ENCODE measurements around the gene ZYG11A. TPM values are rescaled to one million over a fixed set of nuclear protein-coding genes. Genes with fewer than 3 reads are reported as not detected.
A peak's percentile ranks its signal among the peaks of the same experiment; 100 is the strongest.

ZYG11A gene
- total and polyA plus RNA-seq, 4 donors: 0.38 to 1.8 (median 0.76) TPM

DNA sequence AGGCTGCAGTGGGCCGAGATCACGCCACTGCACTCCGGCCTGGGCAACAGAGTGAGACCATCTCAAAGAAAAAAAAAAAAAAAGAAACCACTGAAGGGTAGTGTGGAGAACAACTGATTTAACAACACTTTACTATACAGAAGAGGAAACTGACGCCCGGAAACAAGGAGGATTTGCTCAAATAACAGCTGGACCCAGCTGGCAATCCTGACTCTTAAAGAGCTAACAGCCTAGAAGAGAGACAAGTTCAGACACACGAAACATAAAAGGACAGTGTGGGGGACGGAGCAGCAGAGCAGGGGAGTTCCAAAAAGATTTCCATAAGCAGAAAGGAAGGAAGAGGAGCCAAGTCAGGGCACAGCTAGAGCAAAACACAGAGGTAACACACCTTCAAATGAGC lies 74.6 kb downstream of the ZYG11A start:
- peaks cover 21 to 72% (median 61%) of the 10 kb centered on the region in 4 donors for H3K4me1 ChIP-seq (ENCODE audit: control insufficient read depth in 4 of 4, insufficient read depth in 4 of 4, low read length in 3 of 4)
- 87% methylated on average over 7 of the region's 7 CpGs for WGBS

DNA sequence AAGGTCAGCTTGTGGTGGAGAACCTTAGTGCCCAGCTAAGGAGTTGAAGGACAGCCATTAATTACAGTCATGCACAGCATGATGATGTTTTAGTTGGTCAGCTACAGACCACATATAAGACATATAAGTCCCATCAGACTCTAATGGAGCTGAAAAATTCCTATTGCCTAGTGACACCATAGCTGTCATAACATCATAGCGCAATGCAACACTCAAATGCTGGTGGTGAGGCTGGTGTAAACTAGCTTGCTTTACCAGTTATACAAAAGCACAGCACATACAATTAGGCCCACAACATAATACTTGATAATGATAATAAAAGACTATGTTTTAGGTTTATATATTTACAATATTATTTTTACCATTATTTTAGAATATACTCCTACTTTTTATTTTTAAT lies 75.0 kb downstream of the ZYG11A start:
- no peak for TF ChIP-seq RXRA (IDR thresholded peaks at IDR 0.05)
- TF ChIP-seq, protein P1, sequence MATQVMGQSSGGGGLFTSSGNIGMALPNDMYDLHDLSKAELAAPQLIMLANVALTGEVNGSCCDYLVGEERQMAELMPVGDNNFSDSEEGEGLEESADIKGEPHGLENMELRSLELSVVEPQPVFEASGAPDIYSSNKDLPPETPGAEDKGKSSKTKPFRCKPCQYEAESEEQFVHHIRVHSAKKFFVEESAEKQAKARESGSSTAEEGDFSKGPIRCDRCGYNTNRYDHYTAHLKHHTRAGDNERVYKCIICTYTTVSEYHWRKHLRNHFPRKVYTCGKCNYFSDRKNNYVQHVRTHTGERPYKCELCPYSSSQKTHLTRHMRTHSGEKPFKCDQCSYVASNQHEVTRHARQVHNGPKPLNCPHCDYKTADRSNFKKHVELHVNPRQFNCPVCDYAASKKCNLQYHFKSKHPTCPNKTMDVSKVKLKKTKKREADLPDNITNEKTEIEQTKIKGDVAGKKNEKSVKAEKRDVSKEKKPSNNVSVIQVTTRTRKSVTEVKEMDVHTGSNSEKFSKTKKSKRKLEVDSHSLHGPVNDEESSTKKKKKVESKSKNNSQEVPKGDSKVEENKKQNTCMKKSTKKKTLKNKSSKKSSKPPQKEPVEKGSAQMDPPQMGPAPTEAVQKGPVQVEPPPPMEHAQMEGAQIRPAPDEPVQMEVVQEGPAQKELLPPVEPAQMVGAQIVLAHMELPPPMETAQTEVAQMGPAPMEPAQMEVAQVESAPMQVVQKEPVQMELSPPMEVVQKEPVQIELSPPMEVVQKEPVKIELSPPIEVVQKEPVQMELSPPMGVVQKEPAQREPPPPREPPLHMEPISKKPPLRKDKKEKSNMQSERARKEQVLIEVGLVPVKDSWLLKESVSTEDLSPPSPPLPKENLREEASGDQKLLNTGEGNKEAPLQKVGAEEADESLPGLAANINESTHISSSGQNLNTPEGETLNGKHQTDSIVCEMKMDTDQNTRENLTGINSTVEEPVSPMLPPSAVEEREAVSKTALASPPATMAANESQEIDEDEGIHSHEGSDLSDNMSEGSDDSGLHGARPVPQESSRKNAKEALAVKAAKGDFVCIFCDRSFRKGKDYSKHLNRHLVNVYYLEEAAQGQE (IDR thresholded peaks at IDR 0.05): no peak
- TF ChIP-seq NR2F2 (IDR thresholded peaks at IDR 0.05): no peak

More for the DNA sequence above, 74.6 kb downstream of the ZYG11A start:
- TF ChIP-seq RXRA (IDR thresholded peaks at IDR 0.05) (no peak), EGR1 (IDR thresholded peaks at IDR 0.05; ENCODE audit: low read depth in 2 of 2) (no peak), FOXA2 (IDR thresholded peaks at IDR 0.05) (no peak), HNF4G (IDR thresholded peaks at IDR 0.05) (no peak), HNF4A (conservative IDR thresholded peaks at IDR 0.05) (no peak), YY1 (IDR thresholded peaks at IDR 0.05) (no peak), NR2F2 (IDR thresholded peaks at IDR 0.05) (no peak), SP1 (IDR thresholded peaks at IDR 0.05) (no peak), FOXA1 (IDR thresholded peaks at IDR 0.05) (no peak), RAD21 (IDR thresholded peaks at IDR 0.05) (no peak), GABPA (IDR thresholded peaks at IDR 0.05 in 1 of 2, conservative IDR thresholded peaks at IDR 0.05 in 1 of 2) (no peak)
- TF ChIP-seq, protein P2, sequence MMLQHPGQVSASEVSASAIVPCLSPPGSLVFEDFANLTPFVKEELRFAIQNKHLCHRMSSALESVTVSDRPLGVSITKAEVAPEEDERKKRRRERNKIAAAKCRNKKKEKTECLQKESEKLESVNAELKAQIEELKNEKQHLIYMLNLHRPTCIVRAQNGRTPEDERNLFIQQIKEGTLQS (IDR thresholded peaks at IDR 0.05): no peak
- TF ChIP-seq, protein P1 (IDR thresholded peaks at IDR 0.05): no peak
- no peaks in the 10 kb centered on the region for H3K27me3 ChIP-seq (ENCODE audit: control insufficient read depth in 4 of 4, insufficient read depth in 4 of 4, low read length in 3 of 4)
- no peak for DNase-seq (ENCODE audit: low spot score)
- no peaks in the 10 kb centered on the region for H3K9me3 ChIP-seq (ENCODE audit: control insufficient read depth in 4 of 4, low read length in 3 of 4)
- H3K9ac ChIP-seq (ENCODE audit: low read depth in 1 of 2, low read length in 2 of 2): no peak overlapping the region
- H3K36me3 ChIP-seq (ENCODE audit: control insufficient read depth in 4 of 4, insufficient read depth in 3 of 4, low read depth in 1 of 4, low read length in 3 of 4): no peaks in the 10 kb centered on the region
- no peak overlapping the region for H3K4me3 ChIP-seq (ENCODE audit: low read depth in 1 of 3, low read length in 3 of 3)
- peak overlapping the region; percentile 73 to 75 for H3K27ac ChIP-seq (ENCODE audit: low read depth in 1 of 2, low read length in 2 of 2)

More for the DNA sequence above, 75.0 kb downstream of the ZYG11A start:
- Histone ChIP-seq H3K9ac (ENCODE audit: low read depth in 1 of 2, low read length in 2 of 2) (no peak overlapping the region), H3K36me3 (ENCODE audit: control insufficient read depth in 4 of 4, insufficient read depth in 3 of 4, low read depth in 1 of 4, low read length in 3 of 4) (no peaks in the 10 kb centered on the region), H3K27ac (ENCODE audit: low read depth in 1 of 2, low read length in 2 of 2) (peak overlapping the region; percentile 73 to 75), H3K4me3 (ENCODE audit: low read depth in 1 of 3, low read length in 3 of 3) (no peak overlapping the region), H3K9me3 (ENCODE audit: control insufficient read depth in 4 of 4, low read length in 3 of 4) (no peaks in the 10 kb centered on the region), H3K27me3 (ENCODE audit: control insufficient read depth in 4 of 4, insufficient read depth in 4 of 4, low read length in 3 of 4) (no peaks in the 10 kb centered on the region), H3K4me1 (ENCODE audit: control insufficient read depth in 4 of 4, insufficient read depth in 4 of 4, low read length in 3 of 4) (peaks cover 21 to 72% (median 60%) of the 10 kb centered on the region in 4 donors)
- no peak for DNase-seq (ENCODE audit: low spot score)
- 98% methylated on average over 1 of the region's 1 CpG for WGBS

All from liver (tissue), 9 donors.